Caco-2 (cell line): ENCODE measurements around the gene PACS1. TPM values are rescaled to one million over a fixed set of nuclear protein-coding genes. Genes with fewer than 3 reads are reported as not detected.

Experiments used
- BruUV-seq: library from RNA; stranded (reverse); fragments of 400-500 nt; replicated peaks from 2 replicates; lab custom pipeline; 2021; lab: Mats Ljungman, UMichigan
- CTCF ChIA-PET: fragments of 300-600 bp; sonication (Branson Sonifier 250); formaldehyde crosslinking; loops from one replicate; lab custom pipeline; 2022; ENCODE audit warnings: antibody characterized with exemption; lab: Charles Lee
- POLR2A ChIA-PET: fragments of 300-600 bp; sonication (Branson Sonifier 250); formaldehyde crosslinking; loops from one replicate; lab custom pipeline; 2022; ENCODE audit warnings: antibody characterized with exemption; lab: Charles Lee
- DNase-seq, 2 experiments: peaks; one replicate each; pipeline versions ENCODE4 v3.0.0 to v3.0.0-alpha.2; 2020 to 2022
- H3K27me3 ChIP-seq: replicated peaks from 2 replicates; pipeline ENCODE4 v1.6.0; 2011; ENCODE audit warnings: low read length; ENCODE audit not compliant: control insufficient read depth, insufficient read depth
- H3K36me3 ChIP-seq: 2 replicates; pipeline ENCODE4 v1.5.1; 2011; ENCODE audit warnings: low read length; ENCODE audit not compliant: control insufficient read depth, insufficient read depth
- H3K4me1 ChIP-seq: fragments of 250-450 bp; sonication (Bioruptor Pico); 2 replicates; pipeline ENCODE4 v1.5.1; 2020; ENCODE audit warnings: mild to moderate bottlenecking
- H3K4me3 ChIP-seq: 2 replicates; pipeline ENCODE4 v1.5.1; 2011; ENCODE audit warnings: low read depth, mild to moderate bottlenecking, control low read depth, low read length
- H3K9me3 ChIP-seq: fragments of 250-450 bp; sonication (Bioruptor Pico); 2 replicates; pipeline ENCODE4 v1.5.1; 2020; ENCODE audit warnings: mild to moderate bottlenecking, moderate library complexity
- H3K27ac Mint-ChIP-seq: one replicate; pipeline ENCODE4 v1.8.0; 2022; ENCODE audit warnings: mixed read lengths; ENCODE audit not compliant: unreplicated experiment
- H3K27me3 Mint-ChIP-seq: one replicate; pipeline ENCODE4 v1.8.0; 2022; ENCODE audit warnings: mixed read lengths; ENCODE audit not compliant: insufficient read depth, unreplicated experiment
- H3K36me3 Mint-ChIP-seq: one replicate; pipeline ENCODE4 v1.8.0; 2022; ENCODE audit warnings: mild to moderate bottlenecking, mixed read lengths; ENCODE audit not compliant: insufficient read depth, unreplicated experiment
- H3K4me1 Mint-ChIP-seq: one replicate; pipeline ENCODE4 v1.8.0; 2022; ENCODE audit warnings: low read depth, mixed read lengths; ENCODE audit not compliant: unreplicated experiment
- H3K4me3 Mint-ChIP-seq: one replicate; pipeline ENCODE4 v1.8.0; 2022; ENCODE audit warnings: mild to moderate bottlenecking, moderate library complexity, mixed read lengths; ENCODE audit not compliant: unreplicated experiment
- H3K9me3 Mint-ChIP-seq: one replicate; pipeline ENCODE4 v1.8.0; 2022; ENCODE audit warnings: mixed read lengths; ENCODE audit not compliant: unreplicated experiment
- CTCF ChIP-seq, 2 experiments: fragments of 200-600 bp in 1 of 2; IDR thresholded peaks; 1 replicate in 1 of 2; 2 replicates in 1 of 2; pipeline versions ENCODE4 v1.5.1 to v1.8.0; 2011 to 2022; ENCODE audit warnings: antibody characterized with exemption in 1 of 2, control low read depth in 1 of 2, inconsistent platforms in 1 of 2, low read depth in 1 of 2, low read length in 1 of 2, mild to moderate bottlenecking in 1 of 2, moderate library complexity in 1 of 2; ENCODE audit not compliant: insufficient read depth in 1 of 2, severe bottlenecking in 1 of 2, unreplicated experiment in 1 of 2
- intact Hi-C: fragments of 100-400 bp; cut with micrococcal nuclease; formaldehyde crosslinking; loops from one replicate; pipeline ENCODE4 v1.10.0; 2022; ENCODE audit not compliant: unreplicated experiment
- total RNA-seq: library from RNA; stranded (reverse); gene quantifications from 2 replicates; pipeline ENCODE4 v1.2.3, GENCODE V29; 2022

PACS1 gene
- total RNA-seq, 1 experiment from 2014 or later: 82.2 TPM

GRCh38 chr11:66073669-66074068, 3.6 kb downstream of the PACS1 start:
- H3K4me1 ChIP-seq: peaks cover 30% of the 10 kb centered on the region
- no peak for DNase-seq
- TF ChIP-seq CTCF (IDR thresholded peaks at IDR 0.05; ENCODE audit: insufficient read depth in 1 of 2, low read depth in 1 of 2, low read length in 1 of 2, severe bottlenecking in 1 of 2, unreplicated experiment in 1 of 2): no peak
- H3K36me3 ChIP-seq: 0 out of 2 replicates have a peak, but pooled peaks cover 2% of the 10 kb centered on the region
- intact Hi-C loops: no loop called here
- CTCF ChIA-PET: no interaction called here
- H3K9me3 Mint-ChIP-seq: no peaks in the 10 kb centered on the region
- no peak overlapping the region for H3K4me3 Mint-ChIP-seq
- no peaks in the 10 kb centered on the region for H3K27me3 ChIP-seq
- H3K36me3 Mint-ChIP-seq: peaks cover 68% of the 10 kb centered on the region
- POLR2A ChIA-PET: no interaction called here
- no peaks in the 10 kb centered on the region for H3K27me3 Mint-ChIP-seq
- H3K9me3 ChIP-seq: no peaks in the 10 kb centered on the region
- no peak overlapping the region for H3K4me3 ChIP-seq
- no peak overlapping the region for H3K27ac Mint-ChIP-seq
- H3K4me1 Mint-ChIP-seq: peaks cover 24% of the 10 kb centered on the region
- BruUV-seq: no TSS peak

GRCh38 chr11:66075273-66075672, 5.2 kb downstream of the PACS1 start:
- POLR2A ChIA-PET: no interaction called here
- H3K4me1 ChIP-seq: peaks cover 37% of the 10 kb centered on the region
- BruUV-seq: no TSS peak
- Mint-ChIP-seq H3K27me3 (no peaks in the 10 kb centered on the region), H3K27ac (no peak overlapping the region), H3K4me1 (peaks cover 39% of the 10 kb centered on the region), H3K4me3 (no peak overlapping the region), H3K9me3 (no peaks in the 10 kb centered on the region), H3K36me3 (peaks cover 65% of the 10 kb centered on the region)
- H3K4me3 ChIP-seq: no peak overlapping the region
- no peaks in the 10 kb centered on the region for H3K9me3 ChIP-seq
- no peak for DNase-seq
- CTCF ChIA-PET: no interaction called here
- H3K36me3 ChIP-seq: no peaks in the 10 kb centered on the region
- intact Hi-C loops: no loop called here
- no peak for TF ChIP-seq CTCF (IDR thresholded peaks at IDR 0.05; ENCODE audit: insufficient read depth in 1 of 2, low read depth in 1 of 2, low read length in 1 of 2, severe bottlenecking in 1 of 2, unreplicated experiment in 1 of 2)
- no peaks in the 10 kb centered on the region for H3K27me3 ChIP-seq

GRCh38 chr11:66076561-66076960, 6.5 kb downstream of the PACS1 start:
- Mint-ChIP-seq H3K4me1 (peaks cover 41% of the 10 kb centered on the region), H3K9me3 (no peaks in the 10 kb centered on the region), H3K4me3 (no peak overlapping the region), H3K27ac (no peak overlapping the region), H3K36me3 (peaks cover 56% of the 10 kb centered on the region), H3K27me3 (no peaks in the 10 kb centered on the region)
- H3K4me1 ChIP-seq: peaks cover 39% of the 10 kb centered on the region
- H3K27me3 ChIP-seq: no peaks in the 10 kb centered on the region
- no peak for DNase-seq
- H3K4me3 ChIP-seq: no peak overlapping the region
- TF ChIP-seq CTCF (IDR thresholded peaks at IDR 0.05; ENCODE audit: insufficient read depth in 1 of 2, low read depth in 1 of 2, low read length in 1 of 2, severe bottlenecking in 1 of 2, unreplicated experiment in 1 of 2): no peak
- BruUV-seq: no TSS peak
- H3K36me3 ChIP-seq: no peaks in the 10 kb centered on the region
- H3K9me3 ChIP-seq: no peaks in the 10 kb centered on the region
- POLR2A ChIA-PET: interaction anchor here (0.7 to 1.4 kb wide), 2 partner anchors 24 to 97 kb away, joined by 4 to 5 read pairs; partner anchors contain the start of gene SF3B2
- CTCF ChIA-PET: interaction anchor here (0.6 kb wide), 1 partner anchor 314 kb away, joined by 3 read pairs; no protein-coding TSS in a partner anchor
- intact Hi-C loops: no loop called here
